Tibial nerve (tissue), 4 donors: Measurements from ENCODE around the gene EXOC6B. TPM values are rescaled to one million over a fixed set of nuclear protein-coding genes. Genes with fewer than 3 reads are reported as not detected.

Experiments
- DNase-seq, 2 donors: peaks; one replicate each; pipeline ENCODE4 v3.0.0-alpha.2; 2019; ENCODE audit warnings: low spot score in 2 of 2
- H3K27ac ChIP-seq, 4 donors: fragments of 200-600 bp; sonication (generic) in 3 of 4; one replicate each; pipeline ENCODE4 v1.5.1; 2017 to 2019; ENCODE audit warnings: mild to moderate bottlenecking in 1 of 4
- H3K27me3 ChIP-seq, 2 donors: fragments of 200-600 bp; sonication (generic) in 1 of 2; one replicate each; pipeline versions ENCODE4 v1.5.1 to v1.6.0; 2017 to 2019
- H3K36me3 ChIP-seq, 3 donors: fragments of 200-600 bp; sonication (generic); one replicate each; pipeline ENCODE4 v1.5.1; 2018 to 2019
- H3K4me1 ChIP-seq, 4 donors: fragments of 200-600 bp; sonication (generic) in 3 of 4; one replicate each; pipeline ENCODE4 v1.5.1; 2017 to 2019
- H3K4me3 ChIP-seq, 4 donors: fragments of 200-600 bp; sonication (generic) in 3 of 4; one replicate each; pipeline ENCODE4 v1.5.1; 2017 to 2019; ENCODE audit warnings: mild to moderate bottlenecking in 1 of 4, moderate library complexity in 1 of 4
- H3K9me3 ChIP-seq, 4 donors: fragments of 200-600 bp; sonication (generic) in 3 of 4; one replicate each; pipeline ENCODE4 v1.5.1; 2017 to 2019
- CTCF ChIP-seq, 5 experiments: fragments of 200-600 bp in 3 of 5; fragments of 450-650 bp in 2 of 5; sonication (generic) in 3 of 5; IDR thresholded peaks; one replicate each; pipeline ENCODE4 v1.5.1; 2016 to 2019; ENCODE audit warnings: antibody characterized with exemption in 5 of 5, mild to moderate bottlenecking in 3 of 5, moderate library complexity in 2 of 5
- EP300 ChIP-seq, 2 donors: sonication (generic); formaldehyde crosslinking; IDR thresholded peaks; one replicate each; pipeline ENCODE4 v1.6.1; 2017; ENCODE audit warnings: antibody characterized with exemption in 2 of 2, mild to moderate bottlenecking in 1 of 2
- POLR2A ChIP-seq, 2 donors: fragments of 450-650 bp; IDR thresholded peaks; one replicate each; pipeline ENCODE4 v1.6.1; 2017; ENCODE audit warnings: antibody characterized with exemption in 2 of 2, mild to moderate bottlenecking in 2 of 2, moderate library complexity in 2 of 2
- WGBS, 2 donors: methylation state at CpG; one replicate each; pipeline ENCODE4 v1.1.5; 2018; 5-methylcytosine and 5-hydroxymethylcytosine counted together
- total RNA-seq, 4 donors: library from RNA; depleted of rRNA; stranded (reverse); fragments of >200 nt; gene quantifications; one replicate each; pipeline ENCODE4 v1.1.0, GENCODE V29; 2016

The EXOC6B gene
- total RNA-seq, 4 donors from 2014 or later = 22.1 to 41.1 (median 30.3) TPM

GRCh38 chr2:72815655-72816278 lies 10.1 kb downstream of the EXOC6B start:
- H3K27ac ChIP-seq = no peak overlapping the region
- DNase-seq = no peak
- no peaks in the 10 kb centered on the region for H3K9me3 ChIP-seq
- peaks cover 0 to 2% (median 0%) of the 10 kb centered on the region in 3 donors for H3K36me3 ChIP-seq
- no peaks in the 10 kb centered on the region for H3K27me3 ChIP-seq
- WGBS, 2 donors = 91 to 92% methylated on average over 13 of the region's 13 CpGs
- no peak overlapping the region for H3K4me3 ChIP-seq
- TF ChIP-seq EP300 (IDR thresholded peaks at IDR 0.05) = no peak
- TF ChIP-seq CTCF (IDR thresholded peaks at IDR 0.05) = no peak
- TF ChIP-seq POLR2A (IDR thresholded peaks at IDR 0.05) = no peak
- H3K4me1 ChIP-seq = peaks cover 0 to 4% (median 0%) of the 10 kb centered on the region in 4 donors

GRCh38 chr2:72813841-72814240 lies 12.0 kb downstream of the EXOC6B start:
- H3K27ac ChIP-seq = peak overlapping the region in 1 of 4 donors; percentile 49
- peaks cover 0 to 4% (median 0%) of the 10 kb centered on the region in 4 donors for H3K4me1 ChIP-seq
- H3K4me3 ChIP-seq = no peak overlapping the region
- no peaks in the 10 kb centered on the region for H3K27me3 ChIP-seq
- peaks cover 0 to 8% (median 0%) of the 10 kb centered on the region in 3 donors for H3K36me3 ChIP-seq
- WGBS, 2 donors = 38 to 41% methylated on average over 2 of the region's 2 CpGs
- no peak for DNase-seq
- peaks cover 0 to 7% (median 0%) of the 10 kb centered on the region in 4 donors for H3K9me3 ChIP-seq
- TF ChIP-seq POLR2A (IDR thresholded peaks at IDR 0.05) (no peak), CTCF (IDR thresholded peaks at IDR 0.05) (no peak), EP300 (IDR thresholded peaks at IDR 0.05) (no peak)

- DNase-seq = no peak
- 98% methylated on average over 4 of the region's 4 CpGs for WGBS, 2 donors
- TF ChIP-seq EP300 (IDR thresholded peaks at IDR 0.05) = no peak
- TF ChIP-seq CTCF (IDR thresholded peaks at IDR 0.05) = no peak
- no peak for TF ChIP-seq POLR2A (IDR thresholded peaks at IDR 0.05)
- Histone ChIP-seq H3K9me3 (peaks cover 0 to 12% (median 0%) of the 10 kb centered on the region in 4 donors), H3K4me3 (no peak overlapping the region), H3K27me3 (no peaks in the 10 kb centered on the region), H3K27ac (no peak overlapping the region), H3K4me1 (peaks cover 0 to 4% (median 0%) of the 10 kb centered on the region in 4 donors), H3K36me3 (peaks cover 0 to 16% (median 0%) of the 10 kb centered on the region in 3 donors)
Observed at GRCh38 chr2:72810165-72810564, 15.7 kb downstream of the EXOC6B start.

GRCh38 chr2:72809095-72809494 lies 16.7 kb downstream of the EXOC6B start:
- Histone ChIP-seq H3K27me3 (no peaks in the 10 kb centered on the region), H3K4me1 (peaks cover 0 to 4% (median 0%) of the 10 kb centered on the region in 4 donors), H3K27ac (no peak overlapping the region), H3K36me3 (peaks cover 0 to 16% (median 0%) of the 10 kb centered on the region in 3 donors), H3K4me3 (no peak overlapping the region), H3K9me3 (peaks cover 0 to 12% (median 0%) of the 10 kb centered on the region in 4 donors)
- TF ChIP-seq EP300 (IDR thresholded peaks at IDR 0.05) (no peak), CTCF (IDR thresholded peaks at IDR 0.05) (no peak), POLR2A (IDR thresholded peaks at IDR 0.05) (no peak)
- DNase-seq = no peak
- WGBS, 2 donors = 90 to 100% methylated on average over 1 of the region's 1 CpG

GRCh38 chr2:72806280-72806945 lies 19.4 kb downstream of the EXOC6B start:
- Histone ChIP-seq H3K27ac (no peak overlapping the region), H3K27me3 (no peaks in the 10 kb centered on the region), H3K36me3 (peaks cover 0 to 16% (median 0%) of the 10 kb centered on the region in 3 donors), H3K4me3 (no peak overlapping the region), H3K9me3 (peaks cover 0 to 12% (median 0%) of the 10 kb centered on the region in 4 donors), H3K4me1 (no peaks in the 10 kb centered on the region)
- no peak for TF ChIP-seq CTCF (IDR thresholded peaks at IDR 0.05)
- TF ChIP-seq EP300 (IDR thresholded peaks at IDR 0.05) = no peak
- no peak for TF ChIP-seq POLR2A (IDR thresholded peaks at IDR 0.05)
- DNase-seq = no peak
- 91 to 93% methylated on average over 3 of the region's 3 CpGs for WGBS, 2 donors
